ENCODE data around the gene SIX5.

DNA sequence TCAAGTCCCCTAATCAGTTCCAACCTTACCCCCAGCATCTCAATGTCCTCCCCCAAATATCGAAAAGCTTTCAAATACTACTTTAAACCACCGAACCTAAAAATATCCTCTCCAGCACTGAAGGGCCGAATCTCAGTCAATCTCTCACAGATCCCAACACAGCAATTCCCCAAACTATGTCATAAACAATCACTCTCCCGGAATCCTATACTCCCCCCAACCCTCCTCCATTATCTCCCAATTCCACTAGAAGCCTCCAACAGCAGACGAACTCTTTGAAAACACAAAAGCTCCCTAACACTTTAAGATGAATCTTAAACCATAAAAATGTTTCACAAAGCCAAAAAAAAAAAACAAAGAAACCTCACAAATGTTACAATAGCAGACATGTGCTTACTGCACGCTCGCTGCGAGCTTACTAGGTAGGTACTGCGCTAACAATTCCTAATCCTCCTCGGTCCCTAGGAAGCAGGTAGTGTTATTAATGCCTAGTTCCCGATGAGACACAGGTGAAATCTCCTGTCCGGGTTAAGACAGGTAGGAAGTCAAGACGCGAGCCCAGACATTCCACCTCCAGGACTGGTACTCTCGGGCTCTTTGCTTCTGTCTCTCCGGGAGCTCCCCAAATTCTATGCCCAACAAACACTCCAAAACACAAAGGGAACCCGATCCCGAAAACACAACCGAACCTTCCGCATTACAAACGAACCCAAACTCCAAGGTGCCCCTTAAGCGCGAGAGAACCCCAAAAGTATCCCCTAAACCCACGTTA lies 52.5 kb downstream of the SIX5 start:
- TF ChIP-seq, protein P1, sequence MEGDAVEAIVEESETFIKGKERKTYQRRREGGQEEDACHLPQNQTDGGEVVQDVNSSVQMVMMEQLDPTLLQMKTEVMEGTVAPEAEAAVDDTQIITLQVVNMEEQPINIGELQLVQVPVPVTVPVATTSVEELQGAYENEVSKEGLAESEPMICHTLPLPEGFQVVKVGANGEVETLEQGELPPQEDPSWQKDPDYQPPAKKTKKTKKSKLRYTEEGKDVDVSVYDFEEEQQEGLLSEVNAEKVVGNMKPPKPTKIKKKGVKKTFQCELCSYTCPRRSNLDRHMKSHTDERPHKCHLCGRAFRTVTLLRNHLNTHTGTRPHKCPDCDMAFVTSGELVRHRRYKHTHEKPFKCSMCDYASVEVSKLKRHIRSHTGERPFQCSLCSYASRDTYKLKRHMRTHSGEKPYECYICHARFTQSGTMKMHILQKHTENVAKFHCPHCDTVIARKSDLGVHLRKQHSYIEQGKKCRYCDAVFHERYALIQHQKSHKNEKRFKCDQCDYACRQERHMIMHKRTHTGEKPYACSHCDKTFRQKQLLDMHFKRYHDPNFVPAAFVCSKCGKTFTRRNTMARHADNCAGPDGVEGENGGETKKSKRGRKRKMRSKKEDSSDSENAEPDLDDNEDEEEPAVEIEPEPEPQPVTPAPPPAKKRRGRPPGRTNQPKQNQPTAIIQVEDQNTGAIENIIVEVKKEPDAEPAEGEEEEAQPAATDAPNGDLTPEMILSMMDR (IDR thresholded peaks at IDR 0.05) = no peak
- TF ChIP-seq POLR2AphosphoS5 (IDR thresholded peaks at IDR 0.05; ENCODE audit: low read depth, low read length) = no peak
- TF ChIP-seq, protein P2, sequence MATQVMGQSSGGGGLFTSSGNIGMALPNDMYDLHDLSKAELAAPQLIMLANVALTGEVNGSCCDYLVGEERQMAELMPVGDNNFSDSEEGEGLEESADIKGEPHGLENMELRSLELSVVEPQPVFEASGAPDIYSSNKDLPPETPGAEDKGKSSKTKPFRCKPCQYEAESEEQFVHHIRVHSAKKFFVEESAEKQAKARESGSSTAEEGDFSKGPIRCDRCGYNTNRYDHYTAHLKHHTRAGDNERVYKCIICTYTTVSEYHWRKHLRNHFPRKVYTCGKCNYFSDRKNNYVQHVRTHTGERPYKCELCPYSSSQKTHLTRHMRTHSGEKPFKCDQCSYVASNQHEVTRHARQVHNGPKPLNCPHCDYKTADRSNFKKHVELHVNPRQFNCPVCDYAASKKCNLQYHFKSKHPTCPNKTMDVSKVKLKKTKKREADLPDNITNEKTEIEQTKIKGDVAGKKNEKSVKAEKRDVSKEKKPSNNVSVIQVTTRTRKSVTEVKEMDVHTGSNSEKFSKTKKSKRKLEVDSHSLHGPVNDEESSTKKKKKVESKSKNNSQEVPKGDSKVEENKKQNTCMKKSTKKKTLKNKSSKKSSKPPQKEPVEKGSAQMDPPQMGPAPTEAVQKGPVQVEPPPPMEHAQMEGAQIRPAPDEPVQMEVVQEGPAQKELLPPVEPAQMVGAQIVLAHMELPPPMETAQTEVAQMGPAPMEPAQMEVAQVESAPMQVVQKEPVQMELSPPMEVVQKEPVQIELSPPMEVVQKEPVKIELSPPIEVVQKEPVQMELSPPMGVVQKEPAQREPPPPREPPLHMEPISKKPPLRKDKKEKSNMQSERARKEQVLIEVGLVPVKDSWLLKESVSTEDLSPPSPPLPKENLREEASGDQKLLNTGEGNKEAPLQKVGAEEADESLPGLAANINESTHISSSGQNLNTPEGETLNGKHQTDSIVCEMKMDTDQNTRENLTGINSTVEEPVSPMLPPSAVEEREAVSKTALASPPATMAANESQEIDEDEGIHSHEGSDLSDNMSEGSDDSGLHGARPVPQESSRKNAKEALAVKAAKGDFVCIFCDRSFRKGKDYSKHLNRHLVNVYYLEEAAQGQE (IDR thresholded peaks at IDR 0.05; ENCODE audit: insufficient read depth in 1 of 2, low read depth in 2 of 2, low read length in 1 of 2) = no peak
